HG03460 (cell line): Measurements from ENCODE around the gene TOPAZ1.

Experiments
- ATAC-seq: cut with Tn5 transposase; IDR thresholded peaks from one replicate; pipeline ENCODE4 v1.9.1; 2021; ENCODE audit not compliant: unreplicated experiment

The TOPAZ1 gene

DNA sequence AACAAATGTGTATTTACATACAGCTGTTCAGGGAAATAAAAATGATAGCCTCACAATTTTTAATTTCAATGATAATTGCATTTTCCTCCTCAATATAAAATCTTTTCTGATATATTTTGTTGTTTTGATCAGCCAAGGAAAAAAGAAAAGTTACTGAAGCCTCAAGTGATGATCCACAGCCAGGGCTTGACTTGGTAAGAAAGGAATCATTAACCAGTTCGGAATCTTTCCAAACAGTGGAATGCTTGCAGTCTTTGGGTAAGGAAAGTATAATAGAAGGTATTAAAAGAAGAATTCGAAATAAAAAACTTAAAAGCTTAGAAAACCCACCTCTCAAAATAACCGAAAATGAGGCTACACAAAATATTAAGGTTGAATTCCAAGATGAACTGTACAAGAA lies 1.0 kb downstream of the TOPAZ1 start:
- no peak for ATAC-seq

DNA sequence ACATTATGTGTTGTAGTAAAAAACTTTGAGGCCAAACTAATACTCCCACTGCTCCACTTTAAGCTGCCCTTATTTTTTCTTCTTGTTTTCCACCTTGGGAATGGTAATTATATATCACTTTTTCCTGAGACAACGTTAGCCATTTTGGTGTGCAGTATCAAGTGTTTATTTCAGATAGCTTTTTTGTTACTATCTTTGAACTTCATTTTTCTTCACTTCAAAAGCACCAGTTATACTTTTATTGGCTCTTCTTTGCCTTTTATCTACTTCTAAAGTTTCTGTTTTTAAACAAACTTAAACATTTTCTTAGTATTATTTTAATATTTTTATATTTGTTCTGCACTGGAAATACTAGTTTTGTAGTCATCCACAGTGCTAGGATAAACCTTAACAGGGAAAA lies 6.5 kb downstream of the TOPAZ1 start:
- ATAC-seq, result no peak

DNA sequence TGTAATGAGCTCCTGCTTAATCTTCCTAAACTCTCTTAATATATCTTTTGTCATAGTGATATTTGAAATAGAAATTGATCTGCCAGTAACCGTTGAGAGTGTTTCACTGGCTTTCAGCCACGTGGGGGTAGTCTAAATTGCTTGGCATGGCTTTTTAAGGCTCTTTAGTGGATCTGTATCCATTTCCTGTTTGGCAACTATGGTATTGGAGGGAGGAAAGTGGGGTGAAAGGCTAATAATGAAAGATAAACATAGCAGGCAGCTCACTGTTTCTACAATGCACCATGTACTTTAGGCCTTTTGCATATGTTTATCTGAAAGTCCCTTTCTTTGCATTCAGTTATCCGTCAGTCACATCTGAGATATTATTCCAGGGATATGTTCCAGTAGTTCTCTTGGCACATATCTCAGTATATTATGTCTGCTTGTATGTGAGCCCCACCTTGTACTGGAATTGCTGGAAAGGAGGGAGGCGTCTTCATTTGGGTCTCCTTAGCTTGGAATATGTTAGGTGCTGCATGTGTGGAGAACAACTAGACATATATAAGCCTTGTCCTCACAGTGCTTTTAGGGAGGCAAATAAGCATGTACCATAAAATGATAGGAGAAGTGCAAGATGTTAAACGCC lies 10.8 kb downstream of the TOPAZ1 start:
- no peak for ATAC-seq

DNA sequence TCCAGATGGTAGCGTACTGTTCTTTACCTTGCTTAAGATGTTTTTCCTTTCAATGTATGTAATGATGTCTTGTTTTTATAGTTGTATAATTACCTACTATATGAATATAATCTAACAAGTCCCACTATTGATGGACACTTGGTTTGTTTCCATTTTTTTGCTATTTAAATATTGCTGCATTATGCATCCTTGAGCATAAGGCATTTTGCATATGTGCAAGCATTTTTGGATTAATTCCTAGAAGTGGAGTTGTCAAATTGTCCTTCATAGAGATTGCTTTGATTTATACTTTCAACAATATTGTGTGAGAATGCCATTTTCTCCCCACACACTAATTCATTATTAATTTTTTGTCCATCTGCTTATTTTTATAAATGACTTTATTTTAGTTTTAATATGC lies 17.7 kb downstream of the TOPAZ1 start:
- ATAC-seq, result no peak

DNA sequence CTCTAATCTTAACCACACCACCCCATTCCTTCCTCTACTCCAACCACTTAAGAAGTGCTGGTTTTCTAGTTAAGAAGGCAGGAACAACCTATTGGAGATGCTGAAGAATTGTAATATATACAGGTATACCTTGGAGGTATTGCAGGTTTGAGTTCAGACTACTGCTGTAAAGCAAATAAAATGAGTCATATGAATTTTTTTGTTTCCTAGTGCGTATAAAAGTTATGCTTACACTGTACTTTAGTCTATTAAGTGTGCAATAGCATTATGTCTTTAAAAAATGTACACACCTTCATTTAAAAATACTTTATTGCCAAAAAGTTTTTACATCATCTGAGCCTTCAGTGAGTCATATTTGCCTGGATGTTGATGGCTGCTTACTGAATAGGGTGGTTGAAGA lies 22.5 kb downstream of the TOPAZ1 start:
- ATAC-seq, result no peak

DNA sequence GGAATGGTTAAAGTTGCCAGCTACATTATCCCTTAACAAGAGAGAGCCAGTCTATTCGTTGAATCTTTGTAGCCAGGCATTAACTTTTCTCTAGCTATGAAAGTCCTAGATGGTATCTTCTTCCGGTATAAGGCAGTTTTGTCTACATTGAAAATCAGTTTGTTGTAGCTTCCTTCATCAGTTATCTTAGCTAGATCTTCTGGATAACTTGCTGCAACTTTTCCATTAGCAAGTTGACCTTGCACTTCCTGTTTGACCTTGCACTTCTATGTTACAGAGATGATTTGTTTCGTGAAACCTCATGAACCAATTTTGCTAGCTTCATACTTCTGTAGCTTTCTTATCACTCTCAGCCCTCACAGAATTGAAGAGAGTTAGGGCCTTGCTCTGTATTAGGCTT lies 24.1 kb downstream of the TOPAZ1 start:
- no peak for ATAC-seq

DNA sequence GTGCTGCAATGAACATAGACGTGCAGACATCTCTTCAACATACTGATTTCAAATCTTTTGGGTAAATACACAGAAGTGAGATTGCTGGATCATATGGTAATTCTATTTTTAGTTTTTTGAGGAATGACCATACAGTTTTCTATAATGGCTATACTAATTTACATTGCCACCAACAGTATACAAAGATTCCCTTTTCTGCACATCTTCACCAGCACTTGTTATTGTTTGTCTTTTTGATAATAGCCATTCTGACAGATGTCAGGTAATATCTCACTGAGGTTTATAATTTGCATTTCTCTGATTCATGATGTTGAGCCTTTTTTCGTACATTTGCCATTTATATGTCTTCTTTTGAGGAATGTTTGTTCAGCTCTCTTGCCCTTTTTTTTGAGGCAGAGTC lies 30.5 kb downstream of the TOPAZ1 start:
- no peak for ATAC-seq

DNA sequence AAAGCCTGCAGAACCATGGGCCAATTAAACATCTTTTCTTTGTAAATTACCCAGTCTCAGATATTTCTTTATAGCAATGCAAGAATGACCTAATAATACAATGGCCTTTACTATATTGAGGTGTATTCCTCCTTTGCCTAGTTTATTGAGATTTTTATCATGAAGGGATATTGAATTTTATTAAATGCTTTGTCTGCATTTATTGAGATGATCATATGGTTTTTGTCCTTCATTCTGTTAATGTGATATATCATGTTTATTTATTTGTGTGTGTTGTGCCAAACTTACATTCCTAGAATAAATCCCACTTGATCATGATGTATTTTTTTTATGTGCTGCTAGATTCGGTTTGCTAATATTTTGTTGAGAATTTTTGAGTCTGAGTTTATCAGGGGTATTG lies 36.2 kb downstream of the TOPAZ1 start:
- ATAC-seq, result no peak

DNA sequence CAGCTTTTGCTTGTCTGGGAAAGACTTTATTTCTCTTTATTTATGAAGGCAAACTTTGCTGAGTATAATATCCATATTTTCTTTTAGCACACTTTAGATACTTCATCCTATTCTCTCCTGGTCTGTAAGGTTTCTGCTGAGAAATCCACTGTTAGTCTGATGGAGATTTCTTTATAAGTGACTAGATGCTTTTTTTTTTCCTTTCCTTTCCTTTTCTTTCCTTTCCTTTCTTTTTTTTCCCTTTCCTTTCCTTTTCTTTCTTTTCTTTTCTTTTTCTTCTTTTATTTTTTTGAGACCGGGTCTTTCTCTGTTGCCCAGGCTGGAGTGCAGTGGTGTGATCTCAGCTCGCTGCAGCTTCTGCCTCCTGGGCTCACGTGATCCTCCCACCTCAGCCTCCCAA lies 38.4 kb downstream of the TOPAZ1 start:
- no peak for ATAC-seq

DNA sequence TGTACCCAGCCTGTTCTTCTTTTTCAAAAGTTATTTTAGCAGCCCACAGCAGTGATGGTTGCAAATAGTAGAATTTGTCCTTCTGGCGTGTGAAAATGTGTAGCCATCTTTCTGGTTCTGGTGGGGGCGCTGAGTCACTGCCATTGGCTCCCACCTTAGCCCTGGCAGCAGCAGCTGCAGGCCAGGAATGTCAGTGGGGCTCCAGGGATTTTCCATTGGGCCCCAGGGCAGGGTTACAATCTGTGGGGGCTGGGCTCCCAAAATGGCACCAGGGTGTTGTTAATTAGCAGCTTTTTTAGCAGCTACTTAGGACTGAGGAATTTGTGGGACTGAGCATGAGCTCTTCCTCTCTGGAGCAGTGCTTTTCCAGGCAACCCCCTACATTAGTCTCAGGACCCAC lies 38.9 kb downstream of the TOPAZ1 start:
- no peak for ATAC-seq

DNA sequence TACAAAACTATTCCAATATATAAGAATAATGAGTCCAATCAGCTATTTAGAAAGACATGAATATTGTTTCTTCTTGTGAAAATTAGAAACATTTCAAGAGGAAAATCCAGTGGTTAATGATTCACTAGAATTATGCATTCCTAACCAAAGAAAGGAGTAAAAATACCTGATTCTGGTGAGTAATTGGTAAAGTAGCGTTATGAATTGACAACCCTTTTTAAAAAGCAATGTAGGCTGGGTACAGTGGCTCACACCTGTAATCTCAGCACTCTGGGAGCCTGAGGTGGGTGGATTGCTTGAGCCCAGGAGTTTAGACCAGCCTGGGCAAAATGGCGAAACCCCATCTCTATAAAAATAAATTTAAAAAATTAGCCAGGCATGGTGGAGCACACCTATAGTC lies 43.3 kb downstream of the TOPAZ1 start:
- ATAC-seq, result no peak

DNA sequence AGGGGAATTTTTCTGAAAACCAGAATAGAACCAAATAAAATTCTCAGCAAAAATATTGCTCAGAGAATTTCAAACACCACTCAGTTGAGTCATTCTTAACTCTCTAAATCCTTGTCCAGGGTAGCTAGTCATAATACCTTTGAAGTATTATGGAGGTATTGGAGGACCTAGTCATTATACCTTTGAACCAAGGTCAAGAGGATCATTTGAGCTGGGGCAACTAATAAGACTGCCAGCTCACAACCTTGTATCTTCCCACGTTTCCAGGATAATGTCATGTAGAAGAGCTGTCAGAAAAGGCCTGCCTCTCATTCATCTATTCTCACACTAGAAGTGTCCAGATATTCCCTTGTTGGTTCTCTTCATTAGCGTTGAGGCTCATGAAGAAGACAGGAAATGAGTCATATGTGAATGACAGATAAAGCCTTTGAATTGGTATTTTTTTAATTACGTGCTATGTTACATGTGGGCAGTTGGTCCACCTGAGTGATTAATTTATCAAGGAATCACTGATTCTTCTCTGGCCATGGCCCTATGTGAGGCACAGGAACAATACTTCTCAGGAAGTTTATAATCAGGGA lies 48.3 kb downstream of the TOPAZ1 start:
- no peak for ATAC-seq

DNA sequence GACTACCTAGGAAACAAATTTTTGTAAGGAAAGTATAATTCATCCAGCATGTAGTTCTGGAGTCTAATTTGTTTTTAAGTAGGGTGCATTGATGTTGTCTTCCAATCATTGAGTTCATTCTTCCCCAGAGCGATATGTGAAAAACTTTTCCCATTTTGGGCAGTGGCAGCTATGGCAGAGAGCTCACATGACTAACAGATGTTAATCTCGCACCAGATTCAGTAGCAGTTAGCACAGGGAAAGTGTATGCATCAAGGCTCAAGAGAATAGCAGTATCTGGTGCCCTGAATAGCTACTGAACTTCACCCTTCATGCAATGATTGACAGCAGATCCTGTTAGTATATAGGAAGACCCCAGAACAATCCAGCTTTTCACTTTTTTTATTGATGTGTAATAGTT lies 50.6 kb downstream of the TOPAZ1 start:
- no peak for ATAC-seq

DNA sequence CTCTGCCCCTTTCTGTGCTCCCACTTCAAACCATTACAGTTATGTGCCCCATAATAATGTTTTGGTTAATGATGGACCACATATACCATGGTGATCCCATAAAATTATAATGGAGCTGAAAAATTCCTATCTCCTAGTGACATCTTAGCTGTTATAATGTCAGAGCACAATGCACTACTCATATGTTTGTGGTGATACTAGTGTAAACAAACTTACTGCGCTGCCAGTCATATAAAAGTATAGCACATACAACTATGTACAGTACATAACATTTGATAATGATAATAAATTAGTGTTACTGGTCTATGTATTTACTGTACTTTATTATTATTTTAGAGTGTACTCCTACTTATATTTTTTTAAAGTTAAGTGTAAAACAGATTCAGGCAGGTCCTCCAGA lies 51.3 kb downstream of the TOPAZ1 start:
- ATAC-seq, result no peak

DNA sequence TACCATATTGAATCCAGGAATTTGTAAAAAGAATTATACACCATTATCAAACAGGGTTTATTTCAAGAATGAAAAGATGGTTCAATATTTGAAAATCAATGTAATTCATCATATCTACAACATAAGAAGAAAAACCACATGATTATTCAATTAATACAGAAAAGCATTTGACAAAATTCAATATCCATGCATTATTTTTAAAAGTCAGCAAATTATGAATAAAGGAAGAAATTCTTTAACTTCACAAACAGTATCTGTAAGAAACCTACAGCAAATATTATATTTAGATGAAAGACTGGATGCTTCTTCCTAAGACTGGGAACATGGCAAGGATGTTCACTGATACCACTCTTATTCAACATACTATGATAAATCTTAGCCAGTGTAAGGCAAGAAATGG lies 55.6 kb downstream of the TOPAZ1 start:
- no peak for ATAC-seq

DNA sequence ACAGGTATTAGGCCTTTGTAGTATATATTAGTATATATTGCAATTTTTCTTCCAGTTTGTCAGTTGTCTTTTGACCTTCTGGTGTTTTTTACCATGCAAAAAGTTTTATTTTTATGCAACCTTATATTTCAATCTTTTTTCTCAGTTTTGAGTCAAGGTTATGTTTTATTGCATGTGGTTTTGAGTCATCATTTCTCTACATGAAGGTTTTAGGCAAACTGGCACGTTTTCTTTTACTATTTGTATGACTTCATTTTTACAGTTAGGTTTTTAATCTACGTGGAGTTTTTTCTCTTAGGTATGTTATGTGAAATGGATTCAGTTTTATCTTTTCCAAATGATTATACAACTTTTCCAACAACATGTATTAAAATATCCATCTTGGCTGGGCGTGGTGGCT lies 60.1 kb downstream of the TOPAZ1 start:
- ATAC-seq, result no peak

DNA sequence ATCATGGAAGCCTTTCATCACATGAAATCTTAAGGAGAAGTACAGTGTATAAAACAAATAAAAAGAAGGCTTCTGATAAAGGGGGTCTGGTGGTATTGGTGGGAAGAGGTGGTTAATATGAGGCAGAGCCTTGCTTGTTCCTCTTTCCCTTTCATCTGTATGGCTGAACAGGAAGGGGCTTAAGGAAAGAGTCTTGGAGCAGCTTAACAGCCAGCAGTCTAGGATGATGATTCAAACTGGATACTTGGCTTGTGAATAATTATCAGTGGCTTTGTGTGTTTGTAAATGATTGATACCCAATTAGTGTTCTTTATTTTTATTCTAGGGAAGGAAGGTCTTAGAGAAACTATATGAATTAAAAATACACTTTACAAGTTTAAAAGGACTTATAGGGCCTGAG lies 67.8 kb downstream of the TOPAZ1 start:
- ATAC-seq, result no peak

DNA sequence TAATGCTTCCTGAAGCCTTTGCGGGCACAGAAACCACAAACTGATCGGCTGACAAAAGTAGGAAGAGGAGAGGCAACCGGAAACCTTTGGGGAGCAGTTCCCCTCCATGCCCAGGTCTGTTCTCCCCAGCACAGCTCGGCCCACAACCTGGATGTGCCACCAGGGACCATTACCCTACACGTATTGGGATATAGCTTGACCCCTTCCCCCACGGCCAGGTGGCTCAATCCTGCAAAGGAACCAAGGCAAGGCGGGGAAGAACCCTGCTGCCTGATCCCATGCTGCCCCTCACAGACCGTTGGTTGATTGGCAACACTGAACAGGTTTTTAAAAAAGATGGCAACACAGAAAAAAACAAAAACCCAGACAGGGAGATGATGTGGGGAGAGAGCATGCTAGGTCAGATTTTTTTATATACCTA lies 77.2 kb downstream of the TOPAZ1 start:
- ATAC-seq, result no peak

DNA sequence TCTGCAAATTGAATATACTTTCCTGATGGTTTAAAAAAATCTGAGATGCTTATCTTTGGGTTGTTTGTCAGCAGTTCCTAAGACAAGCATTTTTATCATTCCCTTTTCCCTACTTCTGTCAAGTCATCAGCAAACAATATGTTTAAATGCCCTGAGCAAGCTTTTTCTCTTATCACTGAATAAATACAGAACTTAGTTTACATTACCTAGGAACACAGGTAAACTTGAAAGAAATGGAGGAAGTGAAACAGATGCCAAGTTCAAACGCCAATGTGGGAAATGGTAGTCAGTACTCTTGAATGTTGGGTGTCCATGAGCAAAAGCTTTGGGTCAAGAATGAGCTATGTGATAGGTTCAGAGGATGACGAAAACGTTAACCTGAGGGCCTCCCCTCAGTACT lies 79.6 kb downstream of the TOPAZ1 start:
- ATAC-seq, result no peak

DNA sequence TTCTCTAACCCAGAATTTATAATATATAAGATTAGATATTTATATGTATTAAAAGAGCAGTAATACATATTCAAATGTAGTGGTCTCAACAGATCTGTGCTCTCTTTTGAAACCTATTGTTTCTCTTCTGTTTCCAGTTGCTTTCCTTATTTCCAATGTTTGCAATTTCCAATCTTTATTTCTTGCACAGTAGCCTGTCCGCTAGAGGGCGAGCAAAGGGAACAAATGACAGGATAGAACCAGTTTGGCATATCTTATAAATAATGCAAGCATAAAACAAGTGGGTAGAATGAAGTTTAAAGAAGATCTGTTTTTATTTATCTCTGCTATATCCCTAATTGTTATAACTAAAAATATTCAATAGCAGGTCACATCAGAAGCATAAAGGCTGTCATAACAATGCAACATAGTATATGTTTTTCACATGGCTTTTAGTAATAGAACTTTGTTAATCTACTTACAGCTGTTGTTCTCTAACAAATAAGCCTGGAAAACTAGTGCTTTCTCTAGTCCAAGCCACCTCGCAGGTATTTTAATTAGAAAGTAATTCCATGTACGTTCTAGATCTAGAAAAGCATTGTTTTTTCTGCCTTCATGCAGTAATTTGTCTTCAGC lies 81.8 kb downstream of the TOPAZ1 start:
- no peak for ATAC-seq

DNA sequence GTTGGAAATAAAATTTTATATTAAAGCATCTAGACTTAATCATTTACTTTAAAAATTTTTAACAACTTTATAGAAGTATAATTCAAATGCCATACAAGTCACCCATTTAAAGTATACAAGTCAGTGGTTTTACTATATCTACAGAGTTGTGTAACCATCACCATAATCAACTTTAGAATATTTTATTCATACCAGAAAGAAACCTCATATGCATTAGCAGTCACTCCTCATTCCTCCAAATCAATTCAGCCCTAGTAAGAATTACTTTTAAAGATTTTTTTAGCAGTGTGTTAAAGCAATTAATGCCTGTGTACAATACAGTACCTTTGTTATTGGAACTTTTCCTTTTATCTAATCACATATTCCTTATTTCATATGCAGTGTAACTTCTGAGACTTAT lies 82.9 kb downstream of the TOPAZ1 start:
- no peak for ATAC-seq

DNA sequence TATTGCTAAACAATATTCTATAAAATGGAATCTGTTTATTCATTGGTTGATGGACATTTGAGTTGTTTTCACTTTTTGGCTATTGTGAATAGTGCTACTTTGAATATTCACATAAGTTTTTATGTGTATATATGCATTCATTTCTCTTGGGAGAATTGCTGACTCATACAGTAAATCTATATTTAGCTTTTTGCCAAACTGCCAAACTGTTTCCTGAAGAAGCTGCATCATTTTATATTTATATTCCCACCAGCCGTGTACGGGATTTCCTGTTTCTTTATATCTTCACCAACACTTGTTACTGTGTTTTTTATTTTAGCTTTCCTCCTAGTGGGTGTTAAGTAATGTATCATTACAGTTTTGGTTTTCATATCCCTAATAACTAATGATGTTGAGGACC lies 84.3 kb downstream of the TOPAZ1 start:
- no peak for ATAC-seq

DNA sequence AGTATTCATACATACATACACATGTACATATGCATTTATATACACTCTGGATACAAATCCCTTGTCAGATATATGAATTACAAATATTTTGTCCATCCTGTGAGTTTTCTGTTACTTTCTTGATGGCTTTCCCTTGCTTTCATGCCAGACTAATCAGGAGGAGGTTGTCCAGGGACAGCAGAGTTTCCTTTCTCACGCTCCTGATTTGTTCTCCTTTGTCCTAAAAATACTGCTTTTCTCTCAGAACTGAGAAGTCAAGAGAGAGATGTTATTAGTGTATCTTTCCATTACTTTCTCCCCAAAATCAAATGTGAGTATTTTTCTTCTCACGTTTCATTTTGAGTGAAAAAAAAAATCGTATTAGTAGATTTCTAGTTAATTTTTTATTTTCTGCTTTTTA lies 84.8 kb downstream of the TOPAZ1 start:
- no peak for ATAC-seq
